Neural crest cell (in vitro differentiated cells): ENCODE measurements around the gene CNTNAP2. TPM values are rescaled to one million over a fixed set of nuclear protein-coding genes. Genes with fewer than 3 reads are reported as not detected.

Experiments
- DNase-seq: peaks from one replicate; pipeline ENCODE4 v3.0.0; 2021; ENCODE audit warnings: low read depth, mixed read lengths, low spot score
- H3K27ac Mint-ChIP-seq: one replicate; pipeline ENCODE4 v1.8.0; 2021; ENCODE audit warnings: mild to moderate bottlenecking, mixed read lengths; ENCODE audit not compliant: unreplicated experiment
- H3K27me3 Mint-ChIP-seq: 2 replicates; pipeline ENCODE4 v1.8.0; 2021; ENCODE audit warnings: low read depth, mild to moderate bottlenecking, mixed read lengths
- H3K36me3 Mint-ChIP-seq: 2 replicates; pipeline ENCODE4 v1.8.0; 2021; ENCODE audit warnings: low read depth, mild to moderate bottlenecking, mixed read lengths
- H3K4me1 Mint-ChIP-seq: 2 replicates; pipeline ENCODE4 v1.8.0; 2021; ENCODE audit warnings: mixed read lengths
- H3K4me3 Mint-ChIP-seq: one replicate; pipeline ENCODE4 v1.8.0; 2021; ENCODE audit warnings: mild to moderate bottlenecking, mixed read lengths
- H3K9me3 Mint-ChIP-seq: 2 replicates; pipeline ENCODE4 v1.8.0; 2021; ENCODE audit warnings: mixed read lengths
- total RNA-seq: library from RNA; stranded (reverse); gene quantifications from 2 replicates; pipeline ENCODE4 v1.2.1, GENCODE V29; 2021
- TF ChIP-seq, protein P1 (sequence below): fragments of 200-600 bp; sonication (generic); conservative IDR thresholded peaks from 2 replicates; pipeline ENCODE4 v1.5.0; 2021; ENCODE audit warnings: antibody characterized with exemption, mild to moderate bottlenecking

Gene CNTNAP2
- total RNA-seq, 1 donor from 2014 or later, result 12.9 TPM

DNA sequence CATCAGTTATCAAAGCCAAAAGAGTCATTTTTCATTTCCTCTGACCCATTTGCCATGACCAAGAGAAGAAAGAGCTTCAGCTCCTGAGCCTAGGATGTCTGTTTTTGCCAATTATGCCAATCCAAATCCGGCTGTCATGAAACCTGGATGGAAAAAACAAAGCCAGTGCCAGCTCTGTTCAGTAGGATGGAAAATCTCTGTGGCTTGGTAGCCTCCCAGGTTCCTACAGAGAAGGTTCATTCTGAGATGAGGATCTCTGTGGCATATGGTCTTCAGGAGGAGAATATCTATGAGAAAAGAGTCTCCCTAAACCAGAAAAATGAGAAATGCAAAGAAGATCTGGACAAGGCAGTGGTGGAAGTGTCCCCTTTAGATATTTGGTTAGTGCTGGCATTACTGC, 475.4 kb downstream of the CNTNAP2 start:
- Mint-ChIP-seq H3K9me3 (no peaks in the 10 kb centered on the region), H3K4me1 (no peaks in the 10 kb centered on the region), H3K4me3 (no peak overlapping the region), H3K36me3 (no peaks in the 10 kb centered on the region), H3K27me3 (no peaks in the 10 kb centered on the region), H3K27ac (no peak overlapping the region)
- no peak for DNase-seq
- TF ChIP-seq, protein P1, sequence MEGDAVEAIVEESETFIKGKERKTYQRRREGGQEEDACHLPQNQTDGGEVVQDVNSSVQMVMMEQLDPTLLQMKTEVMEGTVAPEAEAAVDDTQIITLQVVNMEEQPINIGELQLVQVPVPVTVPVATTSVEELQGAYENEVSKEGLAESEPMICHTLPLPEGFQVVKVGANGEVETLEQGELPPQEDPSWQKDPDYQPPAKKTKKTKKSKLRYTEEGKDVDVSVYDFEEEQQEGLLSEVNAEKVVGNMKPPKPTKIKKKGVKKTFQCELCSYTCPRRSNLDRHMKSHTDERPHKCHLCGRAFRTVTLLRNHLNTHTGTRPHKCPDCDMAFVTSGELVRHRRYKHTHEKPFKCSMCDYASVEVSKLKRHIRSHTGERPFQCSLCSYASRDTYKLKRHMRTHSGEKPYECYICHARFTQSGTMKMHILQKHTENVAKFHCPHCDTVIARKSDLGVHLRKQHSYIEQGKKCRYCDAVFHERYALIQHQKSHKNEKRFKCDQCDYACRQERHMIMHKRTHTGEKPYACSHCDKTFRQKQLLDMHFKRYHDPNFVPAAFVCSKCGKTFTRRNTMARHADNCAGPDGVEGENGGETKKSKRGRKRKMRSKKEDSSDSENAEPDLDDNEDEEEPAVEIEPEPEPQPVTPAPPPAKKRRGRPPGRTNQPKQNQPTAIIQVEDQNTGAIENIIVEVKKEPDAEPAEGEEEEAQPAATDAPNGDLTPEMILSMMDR, result no peak

- no peak overlapping the region for H3K4me3 Mint-ChIP-seq
- H3K4me1 Mint-ChIP-seq, result no peaks in the 10 kb centered on the region
- no peaks in the 10 kb centered on the region for H3K27me3 Mint-ChIP-seq
- H3K36me3 Mint-ChIP-seq, result no peaks in the 10 kb centered on the region
- no peak overlapping the region for H3K27ac Mint-ChIP-seq
- no peak for DNase-seq
- TF ChIP-seq, protein P1, result no peak
- H3K9me3 Mint-ChIP-seq, result no peaks in the 10 kb centered on the region
These were observed 490.0 kb downstream of the CNTNAP2 start for GRCh38 chr7:146606628-146607027.

DNA sequence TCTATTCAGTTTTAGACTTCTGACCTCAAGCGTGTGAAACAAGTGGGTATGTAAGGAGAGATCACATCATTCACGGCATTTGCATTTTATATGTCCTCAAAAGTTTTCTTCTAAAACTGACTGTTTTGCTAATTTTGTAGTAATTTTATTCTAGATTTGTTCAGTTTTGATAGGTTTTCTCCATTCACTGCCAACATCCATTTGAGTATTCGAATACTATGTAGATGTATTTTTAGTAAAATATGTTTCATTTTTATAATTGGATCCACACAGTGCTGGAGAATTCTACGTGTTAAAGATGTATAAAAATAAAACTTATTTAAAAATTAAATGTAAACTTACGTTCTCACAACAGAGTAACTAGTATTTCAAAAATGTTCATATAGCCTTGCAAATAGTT, 503.0 kb downstream of the CNTNAP2 start:
- Mint-ChIP-seq H3K4me1 (no peaks in the 10 kb centered on the region), H3K4me3 (no peak overlapping the region), H3K36me3 (no peaks in the 10 kb centered on the region), H3K27ac (no peak overlapping the region), H3K27me3 (no peaks in the 10 kb centered on the region), H3K9me3 (no peaks in the 10 kb centered on the region)
- TF ChIP-seq, protein P1, result no peak
- no peak for DNase-seq

- Mint-ChIP-seq H3K4me3 (no peak overlapping the region), H3K9me3 (no peaks in the 10 kb centered on the region), H3K27ac (no peak overlapping the region), H3K27me3 (no peaks in the 10 kb centered on the region), H3K36me3 (no peaks in the 10 kb centered on the region), H3K4me1 (no peaks in the 10 kb centered on the region)
- no peak for DNase-seq
- TF ChIP-seq, protein P1, result no peak
These were observed 510.3 kb downstream of the CNTNAP2 start for GRCh38 chr7:146626912-146627311.

DNA sequence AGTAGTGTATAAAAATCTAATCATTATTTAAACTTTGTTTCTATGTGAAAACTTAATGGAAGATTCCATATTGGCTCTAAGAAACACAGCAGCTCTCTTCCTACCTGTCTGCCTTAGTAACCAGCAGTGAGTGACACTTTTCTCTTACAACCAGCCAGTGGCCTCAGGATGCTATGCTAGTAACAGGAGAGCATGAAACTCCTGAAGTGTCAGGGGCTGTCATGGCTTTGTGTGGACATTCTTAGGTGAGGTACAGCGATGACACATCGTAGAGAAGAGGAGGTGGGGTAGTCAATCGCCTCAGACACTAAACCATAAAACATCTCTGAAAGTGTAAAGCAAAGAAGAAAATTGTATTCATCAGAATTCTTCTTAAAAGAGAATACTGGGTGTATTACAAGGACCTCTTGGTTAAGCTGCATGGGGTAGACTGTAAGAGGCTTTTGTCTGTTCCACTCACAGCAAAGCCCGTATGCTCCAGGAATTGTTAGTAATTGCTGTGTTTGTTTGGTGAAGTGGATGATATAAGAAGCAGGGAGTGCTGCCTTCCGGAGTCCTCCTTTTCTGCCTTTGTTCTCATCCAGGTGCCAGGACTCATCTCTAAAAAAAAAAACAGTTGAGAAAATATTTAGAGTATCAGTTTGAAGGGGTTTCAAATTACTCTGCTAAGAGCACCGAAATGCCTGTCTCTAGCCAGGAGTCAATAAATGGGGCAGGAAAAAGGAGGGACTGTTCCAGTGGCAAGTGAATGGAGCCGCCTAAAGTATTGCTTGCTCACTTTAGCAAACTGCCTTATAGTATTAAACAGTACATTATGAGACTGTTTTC, 518.8 kb downstream of the CNTNAP2 start:
- no peaks in the 10 kb centered on the region for H3K9me3 Mint-ChIP-seq
- no peak overlapping the region for H3K27ac Mint-ChIP-seq
- H3K4me1 Mint-ChIP-seq, result peaks cover 8% of the 10 kb centered on the region
- H3K27me3 Mint-ChIP-seq, result no peaks in the 10 kb centered on the region
- H3K4me3 Mint-ChIP-seq, result no peak overlapping the region
- no peaks in the 10 kb centered on the region for H3K36me3 Mint-ChIP-seq
- TF ChIP-seq, protein P1, result no peak
- no peak for DNase-seq
